SK-N-SH treated with all-trans-retinoic acid at 6 μM for 48 hours (cell line): Measurements from ENCODE around the gene CELF4.

Experiments used
- ATAC-seq: fragments of 200-7000 bp; cut with Tn5 transposase; 3 replicates; pipeline ENCODE4 v1.9.1; 2020; ENCODE audit warnings: mild to moderate bottlenecking, moderate library complexity
- ARNTL ChIP-seq: fragments of 450-650 bp; formaldehyde crosslinking; IDR thresholded peaks from 2 replicates; pipeline ENCODE4 v1.5.0; 2020; ENCODE audit warnings: low read depth, mild to moderate bottlenecking, moderate library complexity, borderline replicate concordance
- BACH2 ChIP-seq: fragments of 250-450 bp; sonication (Bioruptor Pico); IDR thresholded peaks from 2 replicates; pipeline ENCODE4 v1.9.0; 2021; ENCODE audit warnings: mild to moderate bottlenecking, borderline replicate concordance
- CREB5 ChIP-seq: fragments of 250-450 bp; sonication (Bioruptor Pico); IDR thresholded peaks from 2 replicates; pipeline ENCODE4 v1.5.1; 2020; ENCODE audit warnings: low read depth, mild to moderate bottlenecking, moderate library complexity
- CSDC2 ChIP-seq: fragments of 250-450 bp; sonication (Bioruptor Pico); IDR thresholded peaks from 2 replicates; pipeline ENCODE4 v1.5.0; 2020; ENCODE audit warnings: mild to moderate bottlenecking, moderate library complexity
- CSRNP3 ChIP-seq: fragments of 250-450 bp; sonication (Bioruptor Pico); IDR thresholded peaks from 2 replicates; pipeline ENCODE4 v1.5.1; 2021; ENCODE audit warnings: mild to moderate bottlenecking, moderate library complexity
- ESRRG ChIP-seq: fragments of 250-450 bp; sonication (Bioruptor Pico); IDR thresholded peaks from 2 replicates; pipeline ENCODE4 v1.6.1; 2021; ENCODE audit warnings: mild to moderate bottlenecking
- GLIS3 ChIP-seq: fragments of 250-450 bp; sonication (Bioruptor Pico); IDR thresholded peaks from 2 replicates; pipeline ENCODE4 v1.5.0; 2020; ENCODE audit warnings: mild to moderate bottlenecking, moderate library complexity
- ISL1 ChIP-seq: fragments of 250-450 bp; sonication (Bioruptor Pico); IDR thresholded peaks from 2 replicates; pipeline ENCODE4 v2.1.2; 2022; ENCODE audit warnings: mild to moderate bottlenecking, moderate library complexity
- OSR1 ChIP-seq: fragments of 250-450 bp; sonication (Bioruptor Pico); IDR thresholded peaks from 2 replicates; pipeline ENCODE4 v1.8.0; 2022; ENCODE audit warnings: moderate library complexity, mild to moderate bottlenecking, inconsistent platforms
- PATZ1 ChIP-seq: fragments of 250-450 bp; sonication (Bioruptor Pico); IDR thresholded peaks from 2 replicates; pipeline ENCODE4 v1.8.0; 2020; ENCODE audit warnings: mild to moderate bottlenecking, moderate library complexity, borderline replicate concordance
- PPARA ChIP-seq: fragments of 250-450 bp; sonication (Bioruptor Pico); IDR thresholded peaks from 2 replicates; pipeline ENCODE4 v1.5.0; 2020; ENCODE audit warnings: mild to moderate bottlenecking, borderline replicate concordance
- RARB ChIP-seq: fragments of 250-450 bp; sonication (Bioruptor Pico); IDR thresholded peaks from 2 replicates; pipeline ENCODE4 v1.8.0; 2021; ENCODE audit warnings: mild to moderate bottlenecking, moderate library complexity
- SNAI2 ChIP-seq: fragments of 250-450 bp; sonication (Bioruptor Pico); IDR thresholded peaks from 2 replicates; pipeline ENCODE4 v1.5.0; 2020; ENCODE audit warnings: mild to moderate bottlenecking, moderate library complexity
- TCF4 ChIP-seq: fragments of 250-450 bp; sonication (Bioruptor Pico); IDR thresholded peaks from 2 replicates; pipeline ENCODE4 v1.8.0; 2021; ENCODE audit warnings: mild to moderate bottlenecking, moderate library complexity, borderline replicate concordance
- TOX ChIP-seq: fragments of 250-450 bp; sonication (Bioruptor Pico); IDR thresholded peaks from 2 replicates; pipeline ENCODE4 v1.8.0; 2021; ENCODE audit warnings: mild to moderate bottlenecking, moderate library complexity, borderline replicate concordance
- TSHZ2 ChIP-seq: fragments of 250-450 bp; sonication (Bioruptor Pico); IDR thresholded peaks from 2 replicates; pipeline ENCODE4 v1.5.0; 2020; ENCODE audit warnings: mild to moderate bottlenecking, moderate library complexity
- ZC3H10 ChIP-seq: fragments of 250-450 bp; sonication (Bioruptor Pico); IDR thresholded peaks from 2 replicates; pipeline ENCODE4 v1.5.1; 2021; ENCODE audit warnings: mild to moderate bottlenecking, moderate library complexity
- ZFP3 ChIP-seq: fragments of 250-450 bp; sonication (Bioruptor Pico); IDR thresholded peaks from 2 replicates; pipeline ENCODE4 v1.5.0; 2020; ENCODE audit warnings: mild to moderate bottlenecking, moderate library complexity
- ZFP30 ChIP-seq: fragments of 450-650 bp; formaldehyde crosslinking; IDR thresholded peaks from 2 replicates; pipeline ENCODE4 v1.5.0; 2022; ENCODE audit warnings: mild to moderate bottlenecking, moderate library complexity
- ZNF565 ChIP-seq: fragments of 450-650 bp; formaldehyde crosslinking; conservative IDR thresholded peaks from 2 replicates; pipeline ENCODE4 v1.5.0; 2020; ENCODE audit warnings: low read depth, mild to moderate bottlenecking, moderate library complexity
- ZNF70 ChIP-seq: fragments of 450-650 bp; formaldehyde crosslinking; IDR thresholded peaks from 2 replicates; pipeline ENCODE4 v1.5.0; 2020; ENCODE audit warnings: mild to moderate bottlenecking, moderate library complexity
- ZNF8 ChIP-seq: fragments of 450-650 bp; formaldehyde crosslinking; IDR thresholded peaks from 2 replicates; pipeline ENCODE4 v1.5.0; 2020; ENCODE audit warnings: mild to moderate bottlenecking, moderate library complexity

Gene CELF4

GRCh38 chr18:37443325-37444055 lies 122.1 kb downstream of the CELF4 start:
- TF ChIP-seq RARB (CRISPR knock-in tag), result no peak
- no peak for TF ChIP-seq ZNF70 (CRISPR knock-in tag)
- no peak for TF ChIP-seq ZFP30 (CRISPR knock-in tag)
- no peak for TF ChIP-seq SNAI2
- no peak for TF ChIP-seq CSRNP3
- ATAC-seq, result no peak

GRCh38 chr18:37442477-37442876 lies 123.1 kb downstream of the CELF4 start:
- no peak for TF ChIP-seq ZFP30 (CRISPR knock-in tag)
- no peak for TF ChIP-seq ZC3H10
- TF ChIP-seq RARB (CRISPR knock-in tag), result no peak
- TF ChIP-seq BACH2 (CRISPR knock-in tag), result no peak
- no peak for TF ChIP-seq TCF4 (CRISPR knock-in tag)
- no peak for TF ChIP-seq TSHZ2 (CRISPR knock-in tag)
- no peak for TF ChIP-seq ZNF8
- no peak for TF ChIP-seq CSRNP3
- no peak for TF ChIP-seq ZNF565
- no peak for TF ChIP-seq ISL1 (CRISPR knock-in tag)
- no peak for TF ChIP-seq PATZ1 (CRISPR knock-in tag)
- TF ChIP-seq TOX (CRISPR knock-in tag), result no peak
- TF ChIP-seq ZFP3 (CRISPR knock-in tag), result no peak
- TF ChIP-seq PPARA (CRISPR knock-in tag), result no peak
- TF ChIP-seq OSR1, result no peak
- TF ChIP-seq SNAI2, result no peak
- TF ChIP-seq GLIS3 (CRISPR knock-in tag), result no peak
- no peak for TF ChIP-seq ZNF70 (CRISPR knock-in tag)
- no peak for TF ChIP-seq ESRRG (CRISPR knock-in tag)
- TF ChIP-seq CSDC2 (CRISPR knock-in tag), result no peak
- no peak for ATAC-seq

- ATAC-seq, result no peak
- TF ChIP-seq ISL1 (CRISPR knock-in tag) (no peak), TSHZ2 (CRISPR knock-in tag) (no peak), PATZ1 (CRISPR knock-in tag) (no peak), ZC3H10 (no peak), CREB5 (CRISPR knock-in tag) (no peak), ZNF8 (no peak), CSRNP3 (no peak), ESRRG (CRISPR knock-in tag) (no peak), ARNTL (CRISPR knock-in tag) (no peak), ZNF70 (CRISPR knock-in tag) (no peak), SNAI2 (no peak), RARB (CRISPR knock-in tag) (no peak)
Measured at GRCh38 chr18:37441821-37442220, 123.8 kb downstream of the CELF4 start.
